HL-60/S4 treated with retinoic acid at 250 ng/mL for 4 days and 3 days (cell line): ENCODE results near the gene FAM177A1.
"Not testable (repeated sequence)": the region's sequence is repeated elsewhere in the genome, so short reads cannot be mapped to it uniquely, and the experiment has no call there.

ENCODE experiments used
- in situ Hi-C: fragments of 300-500 bp; cut with MboI; formaldehyde crosslinking; loops from 2 replicates; pipeline ENCODE4 v1.7.0; 2022; ENCODE audit warnings: low sequenced_read_pairs

FAM177A1 gene

GRCh38 chr14:35046048-35046750, at the start of gene FAM177A1:
FAM177A1 (plus strand) TSS chr14:35046272; CDS start chr14:35046464, 192 bp downstream.
- in situ Hi-C loops, result no loop called here

- in situ Hi-C loops, result no loop called here
These were observed 48.3 kb upstream of the FAM177A1 start for GRCh38 chr14:34997762-34998161.

- in situ Hi-C loops, result no loop called here
These were observed 46.6 kb upstream of the FAM177A1 start for GRCh38 chr14:34999500-34999899.

- in situ Hi-C loops, result no loop called here
These were observed 44.5 kb upstream of the FAM177A1 start for GRCh38 chr14:35001621-35002020.

- in situ Hi-C loops, result no loop called here
These were observed 41.2 kb upstream of the FAM177A1 start for GRCh38 chr14:35004839-35005238.

- in situ Hi-C loops, result no loop called here
These were observed 29.5 kb upstream of the FAM177A1 start for GRCh38 chr14:35016568-35016967.

- in situ Hi-C loops, result no loop called here
These were observed 25.4 kb upstream of the FAM177A1 start for GRCh38 chr14:35020713-35021112.

GRCh38 chr14:35028435-35028834, 17.6 kb upstream of the FAM177A1 start:
- in situ Hi-C loops, result no loop called here

GRCh38 chr14:35032562-35032961, 13.5 kb upstream of the FAM177A1 start:
- in situ Hi-C loops, result no loop called here

- in situ Hi-C loops, result no loop called here
These were observed 11.6 kb upstream of the FAM177A1 start for GRCh38 chr14:35034440-35034833.

- in situ Hi-C loops, result not testable (repeated sequence)
These were observed 11.0 kb upstream of the FAM177A1 start for GRCh38 chr14:35034944-35035554.

GRCh38 chr14:35038312-35038711, 7.8 kb upstream of the FAM177A1 start:
- in situ Hi-C loops, result not testable (repeated sequence)

- in situ Hi-C loops, result no loop called here
These were observed 3.4 kb upstream of the FAM177A1 start for GRCh38 chr14:35042632-35043031.

- in situ Hi-C loops, result no loop called here
These were observed 3.0 kb upstream of the FAM177A1 start for GRCh38 chr14:35043046-35043445.

GRCh38 chr14:35044939-35045797, 904 bp upstream of the FAM177A1 start:
- in situ Hi-C loops, result no loop called here

- in situ Hi-C loops, result no loop called here
These were observed 349 bp upstream of the FAM177A1 start for GRCh38 chr14:35045798-35046047.

- in situ Hi-C loops, result no loop called here
These were observed 872 bp downstream of the FAM177A1 start for GRCh38 chr14:35046751-35047536.

GRCh38 chr14:35047976-35048513, 2.0 kb downstream of the FAM177A1 start:
- in situ Hi-C loops, result no loop called here

GRCh38 chr14:35050652-35051051, 4.6 kb downstream of the FAM177A1 start:
- in situ Hi-C loops, result no loop called here

- in situ Hi-C loops, result no loop called here
These were observed 5.7 kb downstream of the FAM177A1 start for GRCh38 chr14:35051796-35052195.

- in situ Hi-C loops, result no loop called here
These were observed 6.6 kb downstream of the FAM177A1 start for GRCh38 chr14:35052637-35053036.
